ENCODE measurements around the gene SURF2. TPM values are rescaled to one million over a fixed set of nuclear protein-coding genes. Genes with fewer than 3 reads are reported as not detected.

Gene SURF2
- total RNA-seq, 4 donors from 2014 or later = 15.3 to 42.3 (median 31.2) TPM

DNA sequence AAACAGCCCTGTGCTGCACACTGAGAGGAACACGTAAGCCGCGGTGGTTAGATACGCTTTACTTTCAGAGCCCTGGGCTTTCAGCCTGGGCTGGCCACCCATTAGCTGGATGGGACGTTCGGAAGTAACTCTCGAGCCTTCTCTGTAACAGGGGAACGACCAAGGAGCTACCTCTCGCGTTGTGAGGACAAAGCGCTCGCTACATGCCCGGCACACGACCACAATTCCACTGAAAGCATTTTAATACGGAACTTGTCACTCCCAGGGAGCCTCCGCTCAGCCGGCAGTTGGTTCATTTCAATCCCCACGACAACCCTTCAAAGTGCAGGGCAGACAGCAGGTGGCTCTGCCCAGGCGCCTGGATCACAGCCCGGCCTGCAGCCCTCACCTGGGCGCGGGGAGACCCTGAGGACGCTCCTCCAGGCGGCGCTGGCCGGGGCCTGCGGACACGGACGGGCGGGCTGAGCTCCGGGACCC, 431 bp upstream of the SURF2 start:
- Histone ChIP-seq H3K9me3 (no peaks in the 10 kb centered on the region), H3K4me3 (peak overlapping the region; percentile 77), H3K4me1 (peaks cover 43% of the 10 kb centered on the region), H3K27ac (peak overlapping the region; percentile 80), H3K27me3 (no peaks in the 10 kb centered on the region), H3K36me3 (peaks cover 47% of the 10 kb centered on the region)
- no peak for DNase-seq (ENCODE audit: low spot score in 2 of 2)
- TF ChIP-seq POLR2AphosphoS5 (IDR thresholded peaks at IDR 0.05) (no peak), EP300 (IDR thresholded peaks at IDR 0.05) (no peak), POLR2A (IDR thresholded peaks at IDR 0.05) (no peak)
- TF ChIP-seq, protein P1, sequence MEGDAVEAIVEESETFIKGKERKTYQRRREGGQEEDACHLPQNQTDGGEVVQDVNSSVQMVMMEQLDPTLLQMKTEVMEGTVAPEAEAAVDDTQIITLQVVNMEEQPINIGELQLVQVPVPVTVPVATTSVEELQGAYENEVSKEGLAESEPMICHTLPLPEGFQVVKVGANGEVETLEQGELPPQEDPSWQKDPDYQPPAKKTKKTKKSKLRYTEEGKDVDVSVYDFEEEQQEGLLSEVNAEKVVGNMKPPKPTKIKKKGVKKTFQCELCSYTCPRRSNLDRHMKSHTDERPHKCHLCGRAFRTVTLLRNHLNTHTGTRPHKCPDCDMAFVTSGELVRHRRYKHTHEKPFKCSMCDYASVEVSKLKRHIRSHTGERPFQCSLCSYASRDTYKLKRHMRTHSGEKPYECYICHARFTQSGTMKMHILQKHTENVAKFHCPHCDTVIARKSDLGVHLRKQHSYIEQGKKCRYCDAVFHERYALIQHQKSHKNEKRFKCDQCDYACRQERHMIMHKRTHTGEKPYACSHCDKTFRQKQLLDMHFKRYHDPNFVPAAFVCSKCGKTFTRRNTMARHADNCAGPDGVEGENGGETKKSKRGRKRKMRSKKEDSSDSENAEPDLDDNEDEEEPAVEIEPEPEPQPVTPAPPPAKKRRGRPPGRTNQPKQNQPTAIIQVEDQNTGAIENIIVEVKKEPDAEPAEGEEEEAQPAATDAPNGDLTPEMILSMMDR (IDR thresholded peaks at IDR 0.05) = no peak
- WGBS = under 1% methylated on average over 25 of the region's 31 CpGs

DNA sequence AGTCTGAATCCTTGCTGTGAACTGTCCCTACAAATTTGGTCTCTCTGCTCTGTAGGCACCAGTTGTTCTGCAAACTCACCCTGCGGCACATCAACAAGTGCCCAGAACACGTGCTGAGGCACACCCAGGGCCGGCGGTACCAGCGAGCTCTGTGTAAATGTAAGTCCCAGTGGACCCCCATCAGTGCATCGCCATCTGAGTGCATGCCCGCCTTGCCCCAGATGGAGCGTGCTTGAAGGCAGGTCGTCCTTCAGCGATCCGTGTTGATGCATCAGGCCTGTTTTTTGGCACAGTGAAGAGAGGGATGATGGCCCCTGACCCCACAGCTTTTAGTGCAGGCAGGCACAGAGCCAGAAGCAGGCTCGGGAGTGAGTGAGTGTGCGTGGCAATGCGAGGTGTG, 1.3 kb downstream of the SURF2 start:
- Histone ChIP-seq H3K27me3 (no peaks in the 10 kb centered on the region), H3K9me3 (no peaks in the 10 kb centered on the region), H3K4me1 (peaks cover 45% of the 10 kb centered on the region), H3K4me3 (no peak overlapping the region), H3K27ac (no peak overlapping the region), H3K36me3 (peaks cover 47% of the 10 kb centered on the region)
- 82% methylated on average over 9 of the region's 14 CpGs for WGBS
- DNase-seq (ENCODE audit: low spot score in 2 of 2) = no peak
- TF ChIP-seq POLR2A (IDR thresholded peaks at IDR 0.05) = no peak

GRCh38 chr9:133359399-133360175, 3.2 kb downstream of the SURF2 start:
- Histone ChIP-seq H3K27me3 (no peaks in the 10 kb centered on the region), H3K9me3 (no peaks in the 10 kb centered on the region), H3K4me1 (peaks cover 59% of the 10 kb centered on the region), H3K36me3 (peaks cover 51% of the 10 kb centered on the region), H3K27ac (no peak overlapping the region), H3K4me3 (no peak overlapping the region)
- TF ChIP-seq EP300 (IDR thresholded peaks at IDR 0.05) (no peak), POLR2A (IDR thresholded peaks at IDR 0.05) (no peak), POLR2AphosphoS5 (IDR thresholded peaks at IDR 0.05) (no peak)
- TF ChIP-seq, protein P1 (IDR thresholded peaks at IDR 0.05) = no peak
- 27% methylated on average over 6 of the region's 20 CpGs for WGBS
- DNase-seq (ENCODE audit: low spot score in 2 of 2) = peak in 1 of 2 donors; percentile 61

DNA sequence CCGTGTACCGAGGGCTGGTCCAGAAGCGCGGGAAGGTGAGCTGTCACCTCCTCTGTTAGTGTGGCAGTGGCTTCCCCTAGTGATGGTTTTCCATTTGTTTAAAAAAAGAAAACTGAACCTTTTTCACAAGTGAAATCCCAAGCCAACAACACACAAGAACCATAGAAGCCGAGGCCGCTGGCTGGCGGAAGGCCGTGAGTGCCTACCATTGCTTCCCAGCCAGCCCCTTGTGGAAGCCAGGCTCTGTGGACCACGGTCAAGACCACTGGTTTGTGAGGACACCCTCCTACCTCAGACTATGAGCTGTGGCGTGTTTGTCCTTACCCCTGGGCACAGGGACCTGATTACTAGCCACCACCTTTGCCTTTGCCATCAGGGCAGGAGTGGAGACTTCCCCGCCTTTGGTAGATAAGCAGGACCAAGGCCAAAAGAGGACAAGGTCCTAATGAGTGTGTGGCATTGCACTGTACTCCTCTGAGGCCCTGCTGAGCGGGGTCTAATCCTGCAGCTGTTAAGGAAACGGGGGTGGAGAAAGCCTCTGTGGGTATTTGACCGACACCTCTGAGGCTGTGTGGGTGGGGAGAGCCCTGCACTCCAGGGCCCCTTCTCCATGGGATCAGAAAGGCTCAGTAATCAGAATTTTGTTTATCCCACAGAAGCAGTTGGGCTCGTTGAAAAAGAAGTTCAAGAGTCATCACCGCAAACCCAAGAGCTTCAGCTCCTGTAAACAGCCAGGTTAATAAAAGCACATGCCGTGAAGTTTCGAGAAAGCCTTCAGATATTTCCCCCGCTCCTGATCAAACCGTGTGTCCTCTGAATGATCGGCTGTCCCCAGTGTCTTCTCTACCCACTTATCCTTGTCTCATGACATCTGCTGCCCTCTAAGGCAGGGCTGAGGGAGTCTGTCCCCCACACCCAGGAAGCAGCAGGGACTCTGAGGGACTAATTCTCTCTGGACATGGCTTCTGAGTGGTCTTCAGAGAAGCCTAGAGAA, 4.3 kb downstream of the SURF2 start:
- H3K27ac ChIP-seq = no peak overlapping the region
- peaks cover 62% of the 10 kb centered on the region for H3K36me3 ChIP-seq

DNA sequence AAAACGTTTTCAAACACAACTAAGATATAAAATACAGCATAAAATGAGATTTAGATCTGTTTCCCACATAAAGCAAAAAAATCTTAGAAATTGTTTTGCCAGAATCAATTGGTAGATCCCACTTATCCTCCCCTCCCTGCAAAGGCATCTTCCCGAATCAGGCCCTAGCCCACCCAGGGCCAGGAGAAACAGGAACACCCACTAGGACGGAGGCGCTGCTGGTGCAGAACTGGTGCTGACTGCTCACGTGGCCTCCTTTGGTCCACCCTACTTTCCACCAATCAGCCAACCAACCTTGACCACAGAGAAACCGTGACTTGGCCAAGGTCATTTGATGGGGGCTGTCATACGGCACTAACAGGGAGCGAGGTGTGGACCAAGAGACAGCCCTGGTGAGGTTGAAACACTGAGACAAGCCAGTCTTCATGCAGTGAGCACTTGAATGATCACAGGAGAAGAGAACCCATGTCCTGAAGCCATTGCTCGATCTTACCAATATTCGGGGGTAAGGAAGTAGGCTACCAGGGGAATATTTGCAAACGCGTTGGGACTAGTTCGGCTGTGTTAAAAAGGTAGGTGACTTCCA, 5.2 kb downstream of the SURF2 start:
- no peak for DNase-seq (ENCODE audit: low spot score in 2 of 2)
- Histone ChIP-seq H3K4me3 (no peak overlapping the region), H3K36me3 (peaks cover 69% of the 10 kb centered on the region), H3K4me1 (peaks cover 57% of the 10 kb centered on the region), H3K27me3 (no peaks in the 10 kb centered on the region), H3K27ac (no peak overlapping the region), H3K9me3 (no peaks in the 10 kb centered on the region)
- TF ChIP-seq, protein P1 (IDR thresholded peaks at IDR 0.05) = no peak
- TF ChIP-seq POLR2A (IDR thresholded peaks at IDR 0.05) (no peak), POLR2AphosphoS5 (IDR thresholded peaks at IDR 0.05) (no peak), EP300 (IDR thresholded peaks at IDR 0.05) (no peak)
- 76% methylated on average over 13 of the region's 13 CpGs for WGBS

More for the DNA sequence above, 4.3 kb downstream of the SURF2 start:
- Histone ChIP-seq H3K27me3 (no peaks in the 10 kb centered on the region), H3K4me3 (no peak overlapping the region), H3K9me3 (no peaks in the 10 kb centered on the region), H3K4me1 (peaks cover 58% of the 10 kb centered on the region)
- TF ChIP-seq EP300 (IDR thresholded peaks at IDR 0.05) (no peak), POLR2A (IDR thresholded peaks at IDR 0.05) (no peak), POLR2AphosphoS5 (IDR thresholded peaks at IDR 0.05) (no peak)
- TF ChIP-seq, protein P1 (IDR thresholded peaks at IDR 0.05) = no peak
- 83% methylated on average over 21 of the region's 21 CpGs for WGBS
- DNase-seq (ENCODE audit: low spot score in 2 of 2) = no peak

Measured in suprapubic skin (tissue), 4 donors.